ENCODE results near the gene JTB. TPM values are rescaled to one million over a fixed set of nuclear protein-coding genes. Genes with fewer than 3 reads are reported as not detected.
A peak's percentile ranks its signal among the peaks of the same experiment; 100 is the strongest.

JTB gene
- total RNA-seq, 1 donor: 162 TPM

- no peaks in the 10 kb centered on the region for H4K20me1 ChIP-seq (ENCODE audit: insufficient read depth, low read length)
- no peaks in the 10 kb centered on the region for H3K27me3 ChIP-seq (ENCODE audit: insufficient read depth, low read length)
- peaks cover 12% of the 10 kb centered on the region for H3K4me1 ChIP-seq (ENCODE audit: insufficient read depth, low read length)
- H2AFZ ChIP-seq (ENCODE audit: low read length): no peak overlapping the region
- no peak overlapping the region for H3K4me2 ChIP-seq (ENCODE audit: insufficient read depth, low read length)
- H3K36me3 ChIP-seq (ENCODE audit: insufficient read depth, low read length): peaks cover 17% of the 10 kb centered on the region
- H3K4me3 ChIP-seq (ENCODE audit: insufficient read depth, low read length): no peak overlapping the region
- no peak overlapping the region for H3K27ac ChIP-seq (ENCODE audit: low read depth, low read length)
- TF ChIP-seq, protein P1, sequence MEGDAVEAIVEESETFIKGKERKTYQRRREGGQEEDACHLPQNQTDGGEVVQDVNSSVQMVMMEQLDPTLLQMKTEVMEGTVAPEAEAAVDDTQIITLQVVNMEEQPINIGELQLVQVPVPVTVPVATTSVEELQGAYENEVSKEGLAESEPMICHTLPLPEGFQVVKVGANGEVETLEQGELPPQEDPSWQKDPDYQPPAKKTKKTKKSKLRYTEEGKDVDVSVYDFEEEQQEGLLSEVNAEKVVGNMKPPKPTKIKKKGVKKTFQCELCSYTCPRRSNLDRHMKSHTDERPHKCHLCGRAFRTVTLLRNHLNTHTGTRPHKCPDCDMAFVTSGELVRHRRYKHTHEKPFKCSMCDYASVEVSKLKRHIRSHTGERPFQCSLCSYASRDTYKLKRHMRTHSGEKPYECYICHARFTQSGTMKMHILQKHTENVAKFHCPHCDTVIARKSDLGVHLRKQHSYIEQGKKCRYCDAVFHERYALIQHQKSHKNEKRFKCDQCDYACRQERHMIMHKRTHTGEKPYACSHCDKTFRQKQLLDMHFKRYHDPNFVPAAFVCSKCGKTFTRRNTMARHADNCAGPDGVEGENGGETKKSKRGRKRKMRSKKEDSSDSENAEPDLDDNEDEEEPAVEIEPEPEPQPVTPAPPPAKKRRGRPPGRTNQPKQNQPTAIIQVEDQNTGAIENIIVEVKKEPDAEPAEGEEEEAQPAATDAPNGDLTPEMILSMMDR (IDR thresholded peaks at IDR 0.05; ENCODE audit: extremely low read depth, low read depth, low read length): no peak
- H3K9me3 ChIP-seq (ENCODE audit: low read depth, low read length): no peaks in the 10 kb centered on the region
- H3K79me2 ChIP-seq (ENCODE audit: insufficient read depth, low read length): no peaks in the 10 kb centered on the region
- DNase-seq (ENCODE audit: insufficient read length, low spot score, missing footprints): peak; percentile 57
Observed at GRCh38 chr1:153929426-153929825, 48.0 kb downstream of the JTB start.

DNA sequence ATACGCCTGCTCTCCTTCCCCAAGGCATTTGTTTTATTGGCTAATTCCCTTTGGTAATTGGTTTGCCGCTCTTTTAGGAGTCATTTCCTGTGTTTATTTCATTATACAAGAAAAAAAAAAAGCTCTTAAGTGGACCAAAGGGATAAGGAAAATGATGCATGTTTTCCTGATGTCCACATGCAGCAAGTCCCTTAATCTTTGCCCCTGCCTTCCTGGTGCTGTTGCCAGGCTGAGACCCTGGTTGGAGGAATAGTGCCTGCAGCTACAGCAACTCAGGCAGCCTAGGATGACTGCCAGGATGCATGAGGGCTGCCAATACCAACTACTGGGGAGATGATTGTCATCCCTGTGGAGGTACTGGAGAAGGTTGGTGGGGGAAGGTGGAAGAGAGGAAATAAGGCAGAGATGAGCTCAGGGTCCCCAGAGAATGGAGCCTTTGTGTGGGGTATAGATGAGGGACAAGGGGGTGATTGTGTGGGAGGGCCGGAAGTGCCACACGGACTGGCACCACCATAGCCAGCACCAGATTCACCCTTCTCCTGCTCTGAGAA lies 48.6 kb downstream of the JTB start:
- H3K4me1 ChIP-seq (ENCODE audit: insufficient read depth, low read length): peaks cover 16% of the 10 kb centered on the region
- no peaks in the 10 kb centered on the region for H3K79me2 ChIP-seq (ENCODE audit: insufficient read depth, low read length)
- peak; percentile 87 for DNase-seq (ENCODE audit: insufficient read length, low spot score, missing footprints)
- H3K27ac ChIP-seq (ENCODE audit: low read depth, low read length): no peak overlapping the region
- H3K36me3 ChIP-seq (ENCODE audit: insufficient read depth, low read length): peaks cover 12% of the 10 kb centered on the region
- no peaks in the 10 kb centered on the region for H4K20me1 ChIP-seq (ENCODE audit: insufficient read depth, low read length)
- no peak overlapping the region for H3K4me2 ChIP-seq (ENCODE audit: insufficient read depth, low read length)
- H3K4me3 ChIP-seq (ENCODE audit: insufficient read depth, low read length): no peak overlapping the region
- H3K9me3 ChIP-seq (ENCODE audit: low read depth, low read length): no peaks in the 10 kb centered on the region
- H3K27me3 ChIP-seq (ENCODE audit: insufficient read depth, low read length): no peaks in the 10 kb centered on the region
- TF ChIP-seq, protein P1 (IDR thresholded peaks at IDR 0.05; ENCODE audit: extremely low read depth, low read depth, low read length): no peak
- no peak overlapping the region for H2AFZ ChIP-seq (ENCODE audit: low read length)

GRCh38 chr1:153928245-153928644 lies 49.2 kb downstream of the JTB start:
- TF ChIP-seq, protein P1 (IDR thresholded peaks at IDR 0.05; ENCODE audit: extremely low read depth, low read depth, low read length): no peak
- no peak overlapping the region for H3K4me2 ChIP-seq (ENCODE audit: insufficient read depth, low read length)

DNA sequence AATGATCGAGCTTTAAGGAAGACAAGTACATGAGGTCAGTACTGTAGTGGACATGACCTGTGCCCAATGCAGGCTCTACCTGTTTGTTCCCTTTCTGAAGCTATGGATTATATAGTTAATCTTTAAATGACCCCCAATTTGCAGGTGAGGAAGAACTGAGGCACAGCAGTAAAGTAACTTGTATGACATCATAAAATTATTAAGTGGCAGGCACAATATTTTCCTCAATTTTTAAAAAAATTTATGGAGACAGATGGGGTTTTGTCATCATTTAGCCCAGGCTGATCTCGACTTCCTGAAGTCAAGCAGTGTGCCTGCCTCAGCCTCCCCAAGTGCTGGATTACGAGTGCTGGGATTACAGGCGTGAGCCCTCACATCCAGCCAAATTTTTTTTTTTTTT lies 51.1 kb downstream of the JTB start:
- no peaks in the 10 kb centered on the region for H3K9me3 ChIP-seq (ENCODE audit: low read depth, low read length)
- peaks cover 5% of the 10 kb centered on the region for H3K36me3 ChIP-seq (ENCODE audit: insufficient read depth, low read length)
- peaks cover 11% of the 10 kb centered on the region for H3K79me2 ChIP-seq (ENCODE audit: insufficient read depth, low read length)
- H3K27ac ChIP-seq (ENCODE audit: low read depth, low read length): no peak overlapping the region
- peaks cover 6% of the 10 kb centered on the region for H4K20me1 ChIP-seq (ENCODE audit: insufficient read depth, low read length)
- DNase-seq (ENCODE audit: insufficient read length, low spot score, missing footprints): no peak
- no peak overlapping the region for H3K4me3 ChIP-seq (ENCODE audit: insufficient read depth, low read length)
- no peak overlapping the region for H3K4me2 ChIP-seq (ENCODE audit: insufficient read depth, low read length)
- peaks cover 30% of the 10 kb centered on the region for H3K4me1 ChIP-seq (ENCODE audit: insufficient read depth, low read length)
- TF ChIP-seq, protein P1 (IDR thresholded peaks at IDR 0.05; ENCODE audit: extremely low read depth, low read depth, low read length): no peak
- no peaks in the 10 kb centered on the region for H3K27me3 ChIP-seq (ENCODE audit: insufficient read depth, low read length)
- H2AFZ ChIP-seq (ENCODE audit: low read length): no peak overlapping the region

More at GRCh38 chr1:153928245-153928644, 49.2 kb downstream of the JTB start:
- DNase-seq (ENCODE audit: insufficient read length, low spot score, missing footprints): no peak
- Histone ChIP-seq H3K27ac (ENCODE audit: low read depth, low read length) (no peak overlapping the region), H2AFZ (ENCODE audit: low read length) (no peak overlapping the region), H3K27me3 (ENCODE audit: insufficient read depth, low read length) (no peaks in the 10 kb centered on the region), H3K4me1 (ENCODE audit: insufficient read depth, low read length) (peaks cover 23% of the 10 kb centered on the region), H3K9me3 (ENCODE audit: low read depth, low read length) (no peaks in the 10 kb centered on the region), H3K36me3 (ENCODE audit: insufficient read depth, low read length) (peaks cover 8% of the 10 kb centered on the region), H4K20me1 (ENCODE audit: insufficient read depth, low read length) (no peaks in the 10 kb centered on the region), H3K79me2 (ENCODE audit: insufficient read depth, low read length) (no peaks in the 10 kb centered on the region), H3K4me3 (ENCODE audit: insufficient read depth, low read length) (no peak overlapping the region)

Small RNAs within 50 kb of the gene (small RNA-seq; reads per million reads assigned to genes)
- gene MIR6737: not detected

Other genes starting within 250 kb of the JTB start
- 42.4 and 42.7 TPM in 2 replicates for gene INTS3, start 249.6 kb downstream of the JTB start, total RNA-seq
- gene SLC27A3, start 202.3 kb downstream of the JTB start, total RNA-seq: 9.4 and 13.8 TPM in 2 replicates
- 9.7 and 11.6 TPM in 2 replicates for gene GATAD2B, start 54.7 kb downstream of the JTB start, total RNA-seq
- 26.8 and 27.5 TPM in 2 replicates for gene DENND4B, start 31.0 kb downstream of the JTB start, total RNA-seq
- 4.7 and 6.8 TPM in 2 replicates for gene CRTC2, start 19.1 kb downstream of the JTB start, total RNA-seq
- 96.3 and 99.0 TPM in 2 replicates for gene SLC39A1, start 14.1 kb downstream of the JTB start, total RNA-seq
- gene CREB3L4, start 9.8 kb downstream of the JTB start, total RNA-seq: 7.2 and 8.8 TPM in 2 replicates
- 72.0 and 78.4 TPM in 2 replicates for gene RAB13, start 8.7 kb upstream of the JTB start, total RNA-seq
- 1,441 and 1,685 TPM in 2 replicates for gene RPS27, start 13.1 kb upstream of the JTB start, total RNA-seq
- under 0.01 TPM in 2 replicates for gene NUP210L, start 177.4 kb upstream of the JTB start, total RNA-seq
- gene TPM3, start 214.4 kb upstream of the JTB start, total RNA-seq: 299 and 306 TPM in 2 replicates
- not detected in 2 replicates for gene CFAP141, start 228.7 kb upstream of the JTB start, total RNA-seq
- 88.3 and 98.1 TPM in 2 replicates for gene UBAP2L, start 243.3 kb upstream of the JTB start, total RNA-seq